GM20431 (cell line): ENCODE data around the gene NEDD8.
"Not testable (repeated sequence)": the region's sequence is repeated elsewhere in the genome, so short reads cannot be mapped to it uniquely, and the experiment has no call there.

ENCODE experiments used
- in situ Hi-C: fragments of 300-500 bp; cut with MseI, MboI; formaldehyde crosslinking; loops from one replicate; pipeline ENCODE4 v1.15.0; 2020; ENCODE audit warnings: low sequenced_read_pairs; ENCODE audit not compliant: unreplicated experiment

The NEDD8 gene

GRCh38 chr14:24232645-24233537, 724 bp upstream of the NEDD8 start, which contains the start of gene GMPR2:
GMPR2 (plus strand) TSS chr14:24232929; CDS start chr14:24233254, 325 bp downstream.
- in situ Hi-C loops: no loop called here

- in situ Hi-C loops: no loop called here
These were observed 675 bp downstream of the NEDD8 start for GRCh38 chr14:24231263-24232120.

GRCh38 chr14:24228902-24229301, 3.3 kb downstream of the NEDD8 start:
- in situ Hi-C loops: no loop called here

- in situ Hi-C loops: no loop called here
These were observed 5.7 kb downstream of the NEDD8 start for GRCh38 chr14:24226473-24226872.

GRCh38 chr14:24224618-24225071, 7.5 kb downstream of the NEDD8 start:
- in situ Hi-C loops: no loop called here

GRCh38 chr14:24222987-24223386, 9.2 kb downstream of the NEDD8 start:
- in situ Hi-C loops: not testable (repeated sequence)

GRCh38 chr14:24219521-24219920, 12.6 kb downstream of the NEDD8 start:
- in situ Hi-C loops: no loop called here

- in situ Hi-C loops: no loop called here
These were observed 13.1 kb downstream of the NEDD8 start for GRCh38 chr14:24219080-24219479.

GRCh38 chr14:24216876-24217275, 15.3 kb downstream of the NEDD8 start:
- in situ Hi-C loops: not testable (repeated sequence)

GRCh38 chr14:24216345-24216699, 15.8 kb downstream of the NEDD8 start:
- in situ Hi-C loops: no loop called here

GRCh38 chr14:24215495-24216344, 16.4 kb downstream of the NEDD8 start, which contains the start of gene MDP1:
MDP1 (minus strand) TSS chr14:24216066; CDS start chr14:24215955, 111 bp downstream.
- in situ Hi-C loops: no loop called here

- in situ Hi-C loops: no loop called here
These were observed 18.1 kb downstream of the NEDD8 start for GRCh38 chr14:24213866-24214662.

GRCh38 chr14:24212924-24213865, 19.0 kb downstream of the NEDD8 start, which contains the start of gene CHMP4A:
CHMP4A (minus strand) TSS chr14:24213488; CDS start chr14:24213439, 49 bp downstream.
- in situ Hi-C loops: no loop called here

GRCh38 chr14:24211311-24211710, 20.9 kb downstream of the NEDD8 start:
- in situ Hi-C loops: no loop called here

- in situ Hi-C loops: no loop called here
These were observed 24.5 kb downstream of the NEDD8 start for GRCh38 chr14:24207625-24208024.

GRCh38 chr14:24207104-24207551, 25.0 kb downstream of the NEDD8 start:
- in situ Hi-C loops: no loop called here

- in situ Hi-C loops: no loop called here
These were observed 25.7 kb downstream of the NEDD8 start for GRCh38 chr14:24206260-24207103.
